ENCODE measurements around the gene HDAC9.

The HDAC9 gene

GRCh38 chr7:18866359-18867036 lies 370.9 kb downstream of the HDAC9 start:
- 95 to 96% methylated on average over 4 of the region's 4 CpGs for WGBS, 2 experiments
- Histone ChIP-seq H3K4me1 (ENCODE audit: control insufficient read depth, insufficient read depth, low read length) (no peaks in the 10 kb centered on the region), H3K4me3 (ENCODE audit: insufficient read depth, low read depth, low read length) (no peak overlapping the region), H3K9me3 (ENCODE audit: control insufficient read depth, low read length) (no peaks in the 10 kb centered on the region), H3K27me3 (ENCODE audit: control insufficient read depth, insufficient read depth, low read length, poor library complexity, severe bottlenecking) (no peaks in the 10 kb centered on the region), H3K27ac (ENCODE audit: insufficient read depth, low read depth, low read length, poor library complexity, severe bottlenecking) (no peak overlapping the region), H3K36me3 (ENCODE audit: control insufficient read depth, insufficient read depth, low read length) (no peaks in the 10 kb centered on the region)

GRCh38 chr7:18872344-18872743 lies 376.8 kb downstream of the HDAC9 start:
- H3K36me3 ChIP-seq (ENCODE audit: control insufficient read depth, insufficient read depth, low read length) = no peaks in the 10 kb centered on the region
- no peaks in the 10 kb centered on the region for H3K4me1 ChIP-seq (ENCODE audit: control insufficient read depth, insufficient read depth, low read length)
- 89 to 100% methylated on average over 2 of the region's 2 CpGs for WGBS, 2 experiments
- no peak overlapping the region for H3K4me3 ChIP-seq (ENCODE audit: insufficient read depth, low read depth, low read length)
- no peaks in the 10 kb centered on the region for H3K27me3 ChIP-seq (ENCODE audit: control insufficient read depth, insufficient read depth, low read length, poor library complexity, severe bottlenecking)
- no peaks in the 10 kb centered on the region for H3K9me3 ChIP-seq (ENCODE audit: control insufficient read depth, low read length)
- H3K27ac ChIP-seq (ENCODE audit: insufficient read depth, low read depth, low read length, poor library complexity, severe bottlenecking) = no peak overlapping the region

- no peaks in the 10 kb centered on the region for H3K27me3 ChIP-seq (ENCODE audit: control insufficient read depth, insufficient read depth, low read length, poor library complexity, severe bottlenecking)
- no peaks in the 10 kb centered on the region for H3K36me3 ChIP-seq (ENCODE audit: control insufficient read depth, insufficient read depth, low read length)
- H3K4me1 ChIP-seq (ENCODE audit: control insufficient read depth, insufficient read depth, low read length) = no peaks in the 10 kb centered on the region
- 77 to 86% methylated on average over 4 to 5 of the region's 5 CpGs for WGBS, 2 experiments
- H3K4me3 ChIP-seq (ENCODE audit: insufficient read depth, low read depth, low read length) = no peak overlapping the region
- no peaks in the 10 kb centered on the region for H3K9me3 ChIP-seq (ENCODE audit: control insufficient read depth, low read length)
- H3K27ac ChIP-seq (ENCODE audit: insufficient read depth, low read depth, low read length, poor library complexity, severe bottlenecking) = no peak overlapping the region
Observed at GRCh38 chr7:18873734-18874336, 378.3 kb downstream of the HDAC9 start.

- WGBS, 2 experiments = 100% methylated on average over 1 of the region's 1 CpG
- Histone ChIP-seq H3K36me3 (ENCODE audit: control insufficient read depth, insufficient read depth, low read length) (no peaks in the 10 kb centered on the region), H3K4me1 (ENCODE audit: control insufficient read depth, insufficient read depth, low read length) (no peaks in the 10 kb centered on the region)
Observed at GRCh38 chr7:18874880-18875279, 379.3 kb downstream of the HDAC9 start.

GRCh38 chr7:18877874-18878273 lies 382.3 kb downstream of the HDAC9 start:
- no peaks in the 10 kb centered on the region for H3K27me3 ChIP-seq (ENCODE audit: control insufficient read depth, insufficient read depth, low read length, poor library complexity, severe bottlenecking)
- WGBS, 2 experiments = 94 to 100% methylated on average over 1 to 3 of the region's 3 CpGs
- H3K9me3 ChIP-seq (ENCODE audit: control insufficient read depth, low read length) = no peaks in the 10 kb centered on the region
- H3K36me3 ChIP-seq (ENCODE audit: control insufficient read depth, insufficient read depth, low read length) = no peaks in the 10 kb centered on the region
- no peaks in the 10 kb centered on the region for H3K4me1 ChIP-seq (ENCODE audit: control insufficient read depth, insufficient read depth, low read length)
- H3K4me3 ChIP-seq (ENCODE audit: insufficient read depth, low read depth, low read length) = no peak overlapping the region
- no peak overlapping the region for H3K27ac ChIP-seq (ENCODE audit: insufficient read depth, low read depth, low read length, poor library complexity, severe bottlenecking)

More at GRCh38 chr7:18874880-18875279, 379.3 kb downstream of the HDAC9 start:
- no peak overlapping the region for H3K27ac ChIP-seq (ENCODE audit: insufficient read depth, low read depth, low read length, poor library complexity, severe bottlenecking)
- no peak overlapping the region for H3K4me3 ChIP-seq (ENCODE audit: insufficient read depth, low read depth, low read length)
- no peaks in the 10 kb centered on the region for H3K9me3 ChIP-seq (ENCODE audit: control insufficient read depth, low read length)
- H3K27me3 ChIP-seq (ENCODE audit: control insufficient read depth, insufficient read depth, low read length, poor library complexity, severe bottlenecking) = no peaks in the 10 kb centered on the region

- no peaks in the 10 kb centered on the region for H3K36me3 ChIP-seq (ENCODE audit: control insufficient read depth, insufficient read depth, low read length)
- H3K27ac ChIP-seq (ENCODE audit: insufficient read depth, low read depth, low read length, poor library complexity, severe bottlenecking) = no peak overlapping the region
- H3K9me3 ChIP-seq (ENCODE audit: control insufficient read depth, low read length) = no peaks in the 10 kb centered on the region
- H3K4me3 ChIP-seq (ENCODE audit: insufficient read depth, low read depth, low read length) = no peak overlapping the region
- H3K4me1 ChIP-seq (ENCODE audit: control insufficient read depth, insufficient read depth, low read length) = no peaks in the 10 kb centered on the region
- H3K27me3 ChIP-seq (ENCODE audit: control insufficient read depth, insufficient read depth, low read length, poor library complexity, severe bottlenecking) = no peaks in the 10 kb centered on the region
- WGBS, 2 experiments = 82 to 97% methylated on average over 3 to 4 of the region's 4 CpGs
Observed at GRCh38 chr7:18886832-18887231, 391.3 kb downstream of the HDAC9 start.

GRCh38 chr7:18889436-18889835 lies 393.9 kb downstream of the HDAC9 start:
- H3K4me1 ChIP-seq (ENCODE audit: control insufficient read depth, insufficient read depth, low read length) = no peaks in the 10 kb centered on the region
- 91 to 93% methylated on average over 1 of the region's 1 CpG for WGBS, 2 experiments
- H3K4me3 ChIP-seq (ENCODE audit: insufficient read depth, low read depth, low read length) = no peak overlapping the region
- H3K27ac ChIP-seq (ENCODE audit: insufficient read depth, low read depth, low read length, poor library complexity, severe bottlenecking) = no peak overlapping the region
- no peaks in the 10 kb centered on the region for H3K27me3 ChIP-seq (ENCODE audit: control insufficient read depth, insufficient read depth, low read length, poor library complexity, severe bottlenecking)
- H3K36me3 ChIP-seq (ENCODE audit: control insufficient read depth, insufficient read depth, low read length) = no peaks in the 10 kb centered on the region
- no peaks in the 10 kb centered on the region for H3K9me3 ChIP-seq (ENCODE audit: control insufficient read depth, low read length)

- Histone ChIP-seq H3K36me3 (ENCODE audit: control insufficient read depth, insufficient read depth, low read length) (no peaks in the 10 kb centered on the region), H3K27me3 (ENCODE audit: control insufficient read depth, insufficient read depth, low read length, poor library complexity, severe bottlenecking) (no peaks in the 10 kb centered on the region), H3K9me3 (ENCODE audit: control insufficient read depth, low read length) (no peaks in the 10 kb centered on the region), H3K27ac (ENCODE audit: insufficient read depth, low read depth, low read length, poor library complexity, severe bottlenecking) (no peak overlapping the region), H3K4me1 (ENCODE audit: control insufficient read depth, insufficient read depth, low read length) (no peaks in the 10 kb centered on the region), H3K4me3 (ENCODE audit: insufficient read depth, low read depth, low read length) (no peak overlapping the region)
- WGBS, 2 experiments = 93% methylated on average over 1 of the region's 2 CpGs; no CpG with 5 or more reads in 1 of the 2 experiments
Observed at GRCh38 chr7:18890134-18890533, 394.6 kb downstream of the HDAC9 start.

GRCh38 chr7:18890885-18891621 lies 395.5 kb downstream of the HDAC9 start:
- no peak overlapping the region for H3K27ac ChIP-seq (ENCODE audit: insufficient read depth, low read depth, low read length, poor library complexity, severe bottlenecking)
- H3K4me1 ChIP-seq (ENCODE audit: control insufficient read depth, insufficient read depth, low read length) = no peaks in the 10 kb centered on the region
- 96 to 99% methylated on average over 4 of the region's 4 CpGs for WGBS, 2 experiments
- no peaks in the 10 kb centered on the region for H3K9me3 ChIP-seq (ENCODE audit: control insufficient read depth, low read length)
- no peaks in the 10 kb centered on the region for H3K36me3 ChIP-seq (ENCODE audit: control insufficient read depth, insufficient read depth, low read length)
- H3K27me3 ChIP-seq (ENCODE audit: control insufficient read depth, insufficient read depth, low read length, poor library complexity, severe bottlenecking) = no peaks in the 10 kb centered on the region
- no peak overlapping the region for H3K4me3 ChIP-seq (ENCODE audit: insufficient read depth, low read depth, low read length)

- no peaks in the 10 kb centered on the region for H3K9me3 ChIP-seq (ENCODE audit: control insufficient read depth, low read length)
- H3K4me1 ChIP-seq (ENCODE audit: control insufficient read depth, insufficient read depth, low read length) = no peaks in the 10 kb centered on the region
- H3K4me3 ChIP-seq (ENCODE audit: insufficient read depth, low read depth, low read length) = no peak overlapping the region
- H3K27me3 ChIP-seq (ENCODE audit: control insufficient read depth, insufficient read depth, low read length, poor library complexity, severe bottlenecking) = no peaks in the 10 kb centered on the region
- no peak overlapping the region for H3K27ac ChIP-seq (ENCODE audit: insufficient read depth, low read depth, low read length, poor library complexity, severe bottlenecking)
- 95 to 100% methylated on average over 3 of the region's 3 CpGs for WGBS, 2 experiments
- no peaks in the 10 kb centered on the region for H3K36me3 ChIP-seq (ENCODE audit: control insufficient read depth, insufficient read depth, low read length)
Observed at GRCh38 chr7:18893156-18893555, 397.6 kb downstream of the HDAC9 start.

Measured in ectodermal cell (in vitro differentiated cells).